ENCODE data around the gene SCUBE1.
A peak's percentile ranks its signal among the peaks of the same experiment; 100 is the strongest.

SCUBE1 gene

DNA sequence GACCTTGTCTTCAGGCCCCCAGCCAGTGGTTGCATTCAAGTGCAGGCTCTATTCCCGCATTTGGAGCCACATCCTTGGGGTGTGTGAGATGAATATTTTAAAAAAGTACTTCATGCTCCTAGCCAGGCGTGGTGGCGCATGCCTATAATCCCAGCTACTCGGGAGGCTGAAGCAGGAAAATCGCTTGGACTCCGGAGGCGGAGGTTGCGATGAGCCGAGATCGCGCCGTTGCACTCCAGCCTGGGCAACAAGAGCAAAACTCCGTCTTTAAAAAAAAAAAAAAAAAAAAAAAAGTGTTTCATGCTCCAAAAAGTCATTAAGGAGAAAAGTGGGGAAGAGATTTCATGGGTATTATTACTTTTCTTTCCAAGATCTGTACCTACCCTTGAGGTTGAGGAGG, 18.0 kb downstream of the SCUBE1 start:
- no peak for DNase-seq

DNA sequence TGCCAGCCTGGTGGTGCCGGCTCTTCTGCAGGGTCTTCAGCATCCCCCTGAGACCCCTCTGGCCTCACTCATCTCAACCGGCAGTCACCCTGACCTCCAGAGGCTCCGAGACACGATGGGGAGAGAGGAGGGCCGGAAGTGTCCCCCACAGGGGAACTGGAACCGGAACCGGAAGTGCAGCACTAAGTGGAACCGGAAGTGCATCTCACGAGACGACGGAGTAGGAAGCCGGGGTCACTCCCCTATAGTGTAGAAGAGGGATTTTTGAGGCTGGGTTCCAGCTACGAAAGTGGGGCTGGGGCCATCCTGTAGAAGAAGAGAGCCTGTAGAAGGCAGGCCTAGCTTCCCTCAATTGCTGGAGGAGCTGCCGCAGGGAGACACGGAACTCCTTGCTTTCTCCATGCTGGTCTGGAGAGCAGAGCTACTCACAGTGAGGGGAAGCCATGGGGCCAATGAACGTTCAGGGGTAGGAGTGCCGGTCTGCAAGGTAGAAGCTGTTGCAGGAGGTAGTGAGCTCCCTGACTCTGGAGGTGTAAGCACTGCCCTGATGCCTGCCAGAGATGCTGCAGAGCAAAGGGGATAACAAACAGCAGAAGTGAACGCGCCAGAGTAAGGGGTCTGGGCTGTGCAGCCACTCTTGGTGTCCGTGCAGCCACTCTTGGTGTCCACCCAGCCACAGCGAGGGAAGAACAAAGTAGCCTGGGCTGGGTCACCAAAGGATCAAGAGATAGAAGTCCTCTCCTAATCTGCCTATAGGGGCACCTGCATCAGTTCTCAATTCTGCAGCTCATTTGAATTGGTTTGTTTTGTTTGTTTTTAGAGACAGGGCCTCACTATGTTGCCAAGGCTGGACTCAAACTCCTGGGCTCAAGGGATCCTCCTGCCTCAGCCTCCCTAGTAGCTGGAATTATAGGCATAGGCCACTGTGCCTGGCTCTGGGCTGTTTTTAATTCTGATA, 21.9 kb downstream of the SCUBE1 start:
- DNase-seq: no peak

DNA sequence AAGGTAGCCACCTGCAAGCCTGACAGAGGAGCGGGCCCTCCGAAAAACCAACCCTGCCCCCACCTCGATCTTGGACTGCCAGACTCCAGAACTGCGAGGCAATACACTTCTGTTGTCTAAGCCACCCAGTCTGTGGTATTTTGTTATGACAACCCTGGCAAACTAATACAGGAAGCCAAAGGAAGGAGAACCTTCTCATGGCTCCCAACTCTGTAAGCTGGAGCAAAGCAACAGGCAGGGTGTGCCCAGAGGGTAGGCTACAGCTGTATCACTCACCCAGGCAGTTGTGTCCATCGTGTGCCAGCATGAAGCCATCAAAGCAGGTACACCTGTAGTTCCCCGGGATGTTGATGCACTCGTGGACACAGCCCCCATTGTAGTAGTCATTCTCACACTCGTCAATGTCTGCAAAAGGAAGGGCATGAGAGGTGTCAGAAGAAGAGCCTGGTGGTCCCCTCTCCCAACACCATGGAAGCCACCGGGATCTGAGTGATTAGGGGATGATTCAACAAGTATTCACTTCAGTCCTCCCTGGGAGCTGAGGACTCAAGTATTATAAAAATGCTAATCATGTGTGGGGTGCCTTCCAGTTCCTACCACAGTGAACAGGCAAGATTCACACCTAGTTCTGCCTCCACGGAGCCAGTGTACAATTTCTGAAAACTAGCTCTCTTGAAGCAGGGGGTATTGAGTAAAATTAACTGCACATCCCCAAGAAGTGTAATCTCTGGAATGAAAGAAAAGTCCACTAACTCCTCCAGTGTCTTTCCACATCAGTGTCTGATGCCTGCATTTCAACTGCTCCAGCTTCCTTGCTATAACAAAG, 23.3 kb downstream of the SCUBE1 start:
- DNase-seq: no peak

DNA sequence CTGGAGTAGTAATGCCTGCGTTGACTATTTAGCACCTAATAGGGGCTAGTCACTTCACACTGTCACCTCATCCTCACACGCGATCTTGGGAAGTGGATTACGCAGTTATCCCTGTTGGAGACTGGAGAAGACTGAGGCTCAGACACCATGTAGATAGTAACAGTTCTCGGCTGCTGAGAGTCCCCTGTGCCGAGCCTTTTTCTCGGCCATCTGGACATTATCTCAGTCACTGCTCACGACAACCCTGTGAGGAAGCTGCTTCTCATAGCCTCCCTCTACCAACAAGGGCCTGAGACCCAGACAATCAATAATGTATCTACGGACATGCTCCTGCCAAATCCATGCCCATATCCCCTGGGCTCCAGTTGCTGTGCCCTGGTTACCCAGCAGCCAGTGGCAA, 25.9 kb downstream of the SCUBE1 start:
- no peak for DNase-seq

DNA sequence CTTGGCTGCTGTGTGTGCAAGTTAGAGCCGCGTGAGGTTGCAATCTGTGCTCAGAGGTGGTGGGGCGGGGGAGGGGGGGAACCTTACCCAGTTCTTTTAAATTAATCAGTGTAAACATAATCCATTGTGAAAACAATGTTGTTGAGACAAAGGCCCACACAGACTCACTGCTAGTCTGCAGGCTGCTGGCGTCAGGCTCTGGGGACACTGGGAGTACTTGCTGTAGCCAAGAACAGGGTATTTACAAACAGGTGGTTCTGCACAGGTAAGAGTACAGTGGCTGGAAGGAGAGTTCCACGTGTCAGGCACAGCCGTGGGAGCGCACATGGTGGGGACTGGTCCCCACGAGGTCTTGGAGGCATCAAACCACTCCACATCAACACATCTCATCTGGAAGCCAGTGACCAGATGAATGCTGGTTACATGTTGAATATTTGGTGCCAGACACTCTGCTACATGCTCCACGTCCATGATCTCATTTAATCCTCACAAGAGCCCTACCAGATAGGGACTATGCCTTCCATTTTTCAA, 27.4 kb downstream of the SCUBE1 start:
- peak; percentile 78 for DNase-seq

DNA sequence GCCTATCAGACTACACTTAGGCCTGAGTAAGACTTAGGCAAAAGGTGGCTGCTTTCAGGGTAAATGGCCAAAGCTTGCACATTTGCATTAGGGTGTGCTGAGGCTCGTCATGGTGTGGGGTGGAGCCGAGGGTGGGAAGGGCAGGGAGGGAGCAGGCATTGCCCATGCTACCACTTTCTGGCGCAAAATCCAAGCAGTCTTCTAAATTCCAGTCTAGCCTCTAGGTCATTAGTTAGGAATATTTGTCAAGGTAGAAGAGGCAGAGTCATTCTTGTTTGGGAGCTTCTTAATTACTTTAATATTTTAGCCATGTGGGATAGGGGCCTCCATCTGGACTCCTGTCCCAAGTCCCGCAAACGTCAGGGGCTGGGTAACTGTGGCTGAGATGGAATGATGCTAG, 28.6 kb downstream of the SCUBE1 start:
- DNase-seq: no peak

DNA sequence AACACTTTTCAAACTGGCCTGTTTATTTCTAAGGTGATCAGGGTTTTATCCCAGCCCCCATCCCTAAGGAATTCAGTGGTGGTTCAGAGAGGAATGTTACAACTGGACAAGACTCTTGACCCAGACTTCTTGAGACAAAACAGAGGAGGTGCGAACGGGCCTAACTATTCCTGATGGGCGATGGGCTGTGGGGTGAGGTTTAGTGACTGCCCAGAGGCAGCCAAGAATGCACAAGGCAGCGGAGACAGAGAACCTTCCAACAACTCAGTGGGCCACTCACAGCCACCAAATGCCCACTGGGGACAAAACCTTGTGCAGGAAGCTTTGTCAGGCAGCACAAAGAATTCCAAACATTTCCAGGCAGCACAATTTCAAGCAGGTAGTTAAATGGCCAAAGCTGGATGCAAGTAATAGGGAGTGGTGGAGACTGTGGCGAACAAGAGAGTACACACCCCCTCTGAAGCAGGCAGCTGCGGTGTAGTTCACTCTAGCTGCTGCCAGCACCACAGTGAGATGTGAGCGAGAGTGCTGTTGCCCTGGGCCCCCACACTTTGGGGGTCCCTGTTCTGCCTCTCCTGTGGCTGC, 29.2 kb downstream of the SCUBE1 start:
- no peak for DNase-seq

DNA sequence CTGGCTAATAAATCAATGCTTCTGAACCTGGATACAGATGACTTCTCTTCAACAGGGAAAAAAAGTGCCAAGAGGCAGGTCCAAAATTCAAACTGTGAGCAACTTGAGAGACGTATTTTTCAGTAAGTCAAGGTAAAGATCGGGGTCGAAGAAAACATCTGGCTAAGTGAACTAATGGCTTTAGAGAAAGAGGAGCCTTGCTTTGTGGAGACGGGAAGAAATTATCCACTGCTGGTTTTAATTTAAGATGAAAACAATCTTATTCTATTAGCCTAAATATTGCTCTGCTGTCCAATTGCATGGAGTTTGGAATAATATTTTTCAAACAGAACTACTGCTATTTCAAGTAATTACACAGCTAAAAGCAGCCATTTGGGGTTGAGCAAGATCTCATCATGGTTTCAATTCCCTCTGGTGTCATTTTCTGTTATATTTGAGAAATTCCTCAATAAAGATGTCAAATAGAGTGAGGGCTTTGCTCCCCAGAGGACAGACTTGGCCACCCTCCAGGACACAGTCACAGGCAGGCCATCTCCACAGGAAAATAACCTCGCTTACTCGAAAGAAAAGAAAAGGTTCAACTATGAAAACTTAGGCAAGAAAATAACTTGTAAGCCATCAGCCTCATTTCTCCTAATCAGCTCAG, 29.8 kb downstream of the SCUBE1 start:
- peak; percentile 80 for DNase-seq

DNA sequence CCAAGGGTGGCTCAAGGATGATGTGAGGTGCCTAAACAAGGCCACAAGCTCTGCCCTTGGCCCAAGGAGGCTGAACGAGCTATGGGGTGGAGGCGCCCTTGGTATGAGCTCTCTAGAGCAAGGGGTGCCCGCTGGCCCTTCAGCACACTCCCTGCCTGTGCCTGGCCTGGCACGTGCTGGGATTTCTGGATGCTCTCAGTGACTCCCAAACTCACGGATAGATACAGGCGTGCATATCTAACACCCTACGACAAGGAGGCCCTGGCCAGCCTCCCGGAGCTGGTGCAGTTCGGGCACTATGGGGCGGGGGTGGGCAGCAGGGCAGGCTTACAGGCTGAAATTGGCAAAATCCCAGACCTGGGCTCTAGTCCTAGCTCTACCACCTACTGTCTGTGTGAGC, 30.6 kb downstream of the SCUBE1 start:
- no peak for DNase-seq

DNA sequence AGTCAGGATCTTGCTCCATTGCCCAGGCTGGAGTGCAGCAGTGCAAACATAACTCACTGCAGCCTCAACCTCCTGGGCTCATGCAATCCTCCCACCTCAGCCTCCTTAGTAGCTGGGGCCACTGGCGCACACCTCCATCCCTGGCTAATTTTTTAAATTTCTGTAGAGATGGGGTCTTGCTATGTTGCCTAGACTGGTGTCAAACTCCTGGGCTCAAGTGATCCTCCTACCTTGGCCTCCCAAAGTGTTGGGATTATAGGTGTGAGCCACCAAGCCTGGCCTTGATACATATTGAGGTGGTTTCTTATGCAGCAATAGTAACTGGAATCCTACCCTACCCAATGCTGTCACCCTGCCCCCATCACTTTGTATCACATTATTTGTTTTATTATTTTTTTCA, 32.4 kb downstream of the SCUBE1 start:
- no peak for DNase-seq

DNA sequence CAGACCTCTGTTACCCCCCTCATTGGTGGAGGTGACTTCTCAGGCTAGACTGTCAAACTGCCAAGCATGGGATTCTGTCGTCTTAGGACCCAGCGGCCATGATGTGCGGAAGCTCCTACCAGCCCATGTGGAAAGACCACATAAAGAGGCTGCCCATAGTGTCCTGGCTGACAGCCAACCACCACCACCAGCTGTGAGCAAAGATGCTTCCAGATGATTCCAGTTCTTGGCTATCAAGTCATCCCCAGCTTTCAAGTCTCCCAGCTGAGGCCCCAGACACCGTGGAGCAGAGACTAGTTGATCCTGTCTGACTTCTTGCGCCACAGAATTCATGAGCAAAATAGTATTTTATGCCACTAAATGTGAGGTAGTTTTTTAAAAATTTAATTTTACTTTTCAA, 32.9 kb downstream of the SCUBE1 start:
- DNase-seq: peak; percentile 58

DNA sequence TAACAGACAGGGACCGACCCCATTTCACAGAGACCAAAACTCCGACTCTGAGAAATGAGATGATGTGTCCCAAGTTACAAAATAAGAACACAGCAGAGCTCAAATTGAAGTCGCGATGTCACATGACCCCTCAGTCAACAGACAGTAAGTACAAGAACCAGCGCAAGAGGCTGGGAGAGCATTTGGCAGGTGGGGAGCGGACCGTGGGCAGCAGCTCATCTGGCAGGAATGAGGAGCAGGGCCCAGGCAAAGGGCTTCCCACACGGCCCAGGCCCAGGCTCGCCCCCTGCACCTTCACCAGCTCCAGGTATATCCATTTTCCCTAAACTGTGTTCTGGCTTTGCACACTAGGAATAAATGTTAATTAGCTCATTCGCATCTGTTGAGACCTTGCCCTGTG, 34.3 kb downstream of the SCUBE1 start:
- DNase-seq: no peak

DNA sequence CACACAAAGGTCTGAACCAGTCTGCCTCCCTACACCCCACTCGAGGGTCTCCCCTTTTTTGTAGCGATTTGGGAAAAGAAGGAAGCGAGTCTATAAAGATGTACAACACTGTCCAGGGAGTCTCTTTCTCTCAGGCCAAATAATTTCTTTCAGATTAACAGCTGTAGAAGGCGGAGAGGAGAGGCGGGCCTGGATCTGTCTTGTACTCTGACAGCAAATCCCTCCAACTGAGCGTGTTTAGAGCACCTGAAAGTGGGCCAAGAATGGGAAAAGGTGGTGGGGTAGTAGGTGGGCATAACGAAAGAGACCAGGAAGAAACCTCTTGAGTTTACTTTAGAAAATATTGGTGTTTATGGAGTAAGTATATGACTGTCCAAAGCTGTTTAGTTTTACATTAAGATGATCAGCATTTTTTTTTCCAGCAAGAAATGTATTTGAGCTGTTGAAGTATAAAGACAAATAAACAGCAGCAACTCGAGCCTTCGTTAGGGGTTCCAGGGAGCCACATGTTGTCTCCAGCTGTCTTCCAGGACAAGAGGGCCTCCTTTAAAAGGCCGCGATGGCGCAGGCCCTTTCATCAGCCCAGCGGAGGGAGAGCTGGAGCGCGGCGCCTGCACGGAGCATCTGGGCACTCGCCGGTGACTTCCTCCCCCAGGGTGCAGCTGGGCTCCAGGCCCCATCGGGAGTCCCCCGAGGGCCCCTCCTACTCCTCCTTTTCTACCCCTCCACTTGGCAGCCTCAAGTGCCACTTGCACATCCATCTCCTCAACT, 34.9 kb downstream of the SCUBE1 start:
- DNase-seq: peak; percentile 78

DNA sequence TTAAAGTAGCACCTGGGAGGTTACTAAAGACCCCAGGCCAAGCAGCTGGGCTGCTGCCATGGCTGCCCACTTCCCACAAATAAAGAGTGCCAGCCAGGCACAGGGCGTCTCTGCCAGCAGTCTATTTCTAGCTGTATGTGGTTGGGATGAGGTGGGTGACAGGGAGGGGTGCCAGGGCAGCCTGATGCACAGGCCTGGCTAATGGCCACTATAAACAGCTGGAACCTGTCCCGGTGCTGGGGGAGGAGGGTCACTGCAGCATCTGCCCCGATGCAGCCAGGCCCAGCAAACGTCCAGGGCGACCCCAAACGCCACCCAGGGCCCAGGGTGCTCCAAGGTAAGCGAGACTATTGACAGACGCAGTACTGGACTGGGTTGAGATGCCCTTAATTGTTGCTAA, 37.4 kb downstream of the SCUBE1 start:
- no peak for DNase-seq

DNA sequence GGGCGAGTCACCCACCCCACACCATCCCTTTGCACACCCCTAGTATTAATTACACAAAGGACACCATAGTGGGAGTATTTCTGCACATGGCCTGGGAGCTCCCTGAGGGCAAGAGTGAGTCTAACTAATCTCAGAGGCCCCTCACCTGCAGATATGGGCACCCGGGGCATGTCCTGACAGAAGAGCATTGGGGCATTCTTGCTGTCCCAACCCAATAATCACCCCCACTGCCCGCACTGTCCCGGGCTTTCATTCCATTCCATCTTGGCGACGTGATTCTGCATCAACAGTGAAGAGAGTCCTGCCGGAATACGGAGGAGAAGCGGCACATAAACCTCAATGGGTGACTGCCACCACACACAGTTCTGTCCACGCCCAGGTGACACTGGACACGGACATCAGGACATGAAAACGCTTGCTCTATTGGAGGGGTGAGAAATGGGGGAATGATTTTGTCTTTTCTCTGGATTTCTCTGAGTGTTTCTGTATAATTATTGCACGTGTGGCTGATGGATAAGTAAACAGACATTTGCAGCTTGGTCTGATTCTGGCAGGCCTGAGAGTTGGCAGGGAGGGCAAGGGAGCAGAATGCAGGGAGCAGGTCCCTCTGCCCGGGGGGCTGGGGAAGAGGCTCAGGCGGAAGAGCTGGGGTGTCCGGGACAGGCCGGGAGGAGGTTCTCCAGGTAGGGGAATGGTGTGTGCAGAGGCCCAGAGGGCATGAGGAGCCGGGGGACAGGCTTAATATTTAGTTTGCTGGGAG, 38.2 kb downstream of the SCUBE1 start:
- DNase-seq: peak; percentile 26

DNA sequence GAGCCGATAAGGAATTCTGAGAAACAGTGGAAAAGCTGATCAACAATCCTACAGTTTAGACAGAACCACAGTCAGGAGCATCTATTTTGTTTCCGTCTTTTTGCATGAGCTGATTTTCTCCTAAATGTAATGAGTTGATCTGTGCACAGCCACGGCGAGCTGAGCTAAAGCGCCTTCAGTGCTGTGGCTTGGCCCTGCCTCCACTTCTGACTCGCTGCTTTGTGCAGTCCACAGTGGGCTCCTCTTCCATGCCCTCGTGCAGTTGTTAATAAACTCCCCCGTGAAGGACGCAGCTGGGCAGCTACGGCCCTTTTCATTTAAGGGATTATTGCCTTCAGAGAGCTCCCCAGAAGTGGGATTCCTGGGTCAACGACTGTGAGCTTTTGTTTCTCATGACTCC, 39.4 kb downstream of the SCUBE1 start:
- DNase-seq: no peak

DNA sequence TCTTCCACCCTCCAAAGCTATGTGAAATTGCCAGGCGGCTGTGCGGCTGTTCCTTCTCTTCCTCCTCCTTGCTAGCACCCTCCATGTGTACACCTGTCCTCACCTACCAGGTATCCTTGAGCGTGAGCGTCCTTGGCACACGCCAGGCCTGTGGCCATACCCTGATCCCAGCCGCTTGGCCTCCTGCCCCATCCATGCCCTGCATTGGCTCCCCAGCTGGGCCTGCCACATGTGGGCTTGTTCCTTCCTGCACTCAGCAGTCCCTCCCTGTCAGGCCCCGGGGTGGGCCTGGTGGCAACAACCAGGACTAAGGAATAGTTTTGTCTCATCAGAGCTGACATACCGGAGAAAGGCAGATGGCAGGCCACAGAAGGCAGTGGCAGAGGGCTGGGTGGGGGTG, 40.0 kb downstream of the SCUBE1 start:
- no peak for DNase-seq

DNA sequence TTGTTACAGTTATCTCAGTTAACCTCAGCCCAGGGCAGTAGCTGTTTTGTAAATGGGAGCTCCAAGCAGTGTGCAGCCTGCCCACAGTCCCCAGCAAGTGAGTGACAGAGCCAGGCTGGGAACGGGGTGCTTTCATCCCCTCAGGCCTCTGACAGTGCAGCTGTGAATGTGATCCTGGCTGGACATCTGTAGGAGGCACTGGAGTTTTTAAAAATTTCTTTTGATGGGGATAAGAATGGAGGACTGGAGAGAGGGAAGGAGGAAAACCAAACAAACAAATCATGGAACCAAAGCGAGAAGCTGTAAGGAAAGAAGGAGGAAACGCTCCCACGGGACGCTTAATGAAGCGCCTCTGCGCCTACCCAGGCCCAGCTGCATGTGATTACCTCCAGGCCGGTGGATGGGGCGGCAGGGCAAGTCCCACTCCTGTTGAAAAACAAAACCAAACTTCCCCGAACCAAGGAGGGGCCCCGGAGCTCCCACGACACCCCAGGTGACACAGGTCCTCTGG, 40.6 kb downstream of the SCUBE1 start:
- DNase-seq: peak; percentile 15

DNA sequence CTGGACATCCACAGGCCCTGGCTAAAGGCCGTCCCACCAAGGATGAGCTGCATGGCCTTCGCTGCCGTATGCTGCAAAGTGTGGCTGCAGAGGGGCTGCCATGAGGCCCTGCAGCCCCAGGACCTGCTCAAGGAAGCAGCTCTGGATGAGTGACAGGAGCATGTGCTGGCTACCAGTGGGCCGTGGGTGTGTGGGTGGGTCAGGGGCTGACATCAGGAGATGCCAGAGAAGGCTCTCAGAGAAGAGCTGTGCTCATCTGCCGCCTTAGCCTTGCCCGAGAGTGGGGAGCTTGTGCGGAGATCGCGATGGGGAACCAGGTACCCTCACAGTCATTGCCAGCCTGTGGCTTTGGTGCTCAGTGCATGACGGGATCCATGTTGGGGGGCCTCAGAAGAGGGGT, 41.3 kb downstream of the SCUBE1 start:
- no peak for DNase-seq

DNA sequence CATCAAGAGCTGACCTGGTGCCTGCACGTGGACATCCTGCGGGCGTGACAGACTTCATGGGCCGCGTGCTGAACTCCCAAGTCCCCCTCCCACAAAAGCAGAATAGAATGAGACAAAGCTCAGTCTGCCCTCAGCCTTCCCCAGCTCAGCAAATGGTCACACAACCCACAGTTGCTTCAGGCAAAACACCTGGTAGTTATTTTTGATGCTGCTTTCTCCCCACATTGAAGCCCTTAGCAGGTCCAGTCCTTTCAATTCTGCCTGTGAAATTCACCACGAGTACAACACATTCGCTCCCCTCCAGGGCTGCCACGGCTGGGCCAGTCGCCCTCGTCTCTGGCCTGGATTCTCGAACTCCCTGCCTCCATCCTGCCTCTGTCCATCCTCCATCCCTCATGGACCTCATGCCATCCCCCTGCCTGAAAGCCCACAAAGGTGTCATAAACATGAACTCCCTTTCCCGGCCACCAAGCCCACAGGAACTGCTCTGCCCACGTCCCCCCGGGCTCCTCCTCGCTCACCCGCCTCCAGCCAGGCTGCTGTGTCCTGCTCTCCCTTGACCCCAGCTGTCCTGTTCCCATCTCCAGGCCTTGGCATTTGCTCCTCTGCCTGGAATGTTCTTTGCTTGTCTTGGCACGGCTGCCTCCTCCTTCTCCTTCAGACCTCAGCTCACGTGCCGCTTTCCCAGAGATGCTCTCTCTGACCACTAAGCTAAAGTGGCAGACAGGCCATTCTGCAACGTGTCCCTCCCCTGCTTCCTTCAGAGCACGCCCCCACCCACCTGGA, 42.1 kb downstream of the SCUBE1 start:
- DNase-seq: peak; percentile 61
